Liver (tissue), 9 donors: ENCODE results near the gene OMD. TPM values are rescaled to one million over a fixed set of nuclear protein-coding genes. Genes with fewer than 3 reads are reported as not detected.

Experiments
- DNase-seq: peaks from one replicate; pipeline ENCODE4 v3.0.0-alpha.2; 2017; ENCODE audit warnings: low spot score
- H3K27ac ChIP-seq, 2 donors: one replicate each; pipeline ENCODE4 v1.7.0; 2013; ENCODE audit warnings: inconsistent platforms in 2 of 2, low read length in 2 of 2, control low read depth in 1 of 2, low read depth in 1 of 2, mild to moderate bottlenecking in 1 of 2
- H3K27me3 ChIP-seq, 4 donors: one replicate each; pipeline versions ENCODE4 v1.6.1 to v1.7.0; 2013; ENCODE audit warnings: low read length in 3 of 4, inconsistent platforms in 1 of 4, mild to moderate bottlenecking in 1 of 4, moderate library complexity in 1 of 4; ENCODE audit not compliant: control insufficient read depth in 4 of 4, insufficient read depth in 4 of 4
- H3K36me3 ChIP-seq, 4 donors: one replicate each; pipeline versions ENCODE4 v1.6.1 to v1.7.0; 2013; ENCODE audit warnings: low read length in 3 of 4, mild to moderate bottlenecking in 3 of 4, low read depth in 1 of 4, moderate library complexity in 1 of 4; ENCODE audit not compliant: control insufficient read depth in 4 of 4, insufficient read depth in 3 of 4
- H3K4me1 ChIP-seq, 4 donors: one replicate each; pipeline versions ENCODE4 v1.6.1 to v1.7.0; 2013; ENCODE audit warnings: low read length in 3 of 4, mild to moderate bottlenecking in 3 of 4, moderate library complexity in 1 of 4; ENCODE audit not compliant: control insufficient read depth in 4 of 4, insufficient read depth in 4 of 4
- H3K4me3 ChIP-seq, 3 donors: one replicate each; pipeline versions ENCODE4 v1.6.1 to v1.7.0; 2013; ENCODE audit warnings: low read length in 3 of 3, control low read depth in 1 of 3, low read depth in 1 of 3, mild to moderate bottlenecking in 1 of 3
- H3K9ac ChIP-seq, 2 donors: one replicate each; pipeline ENCODE4 v1.7.0; 2013; ENCODE audit warnings: low read length in 2 of 2, mild to moderate bottlenecking in 2 of 2, moderate library complexity in 2 of 2, control low read depth in 1 of 2, low read depth in 1 of 2
- H3K9me3 ChIP-seq, 4 donors: one replicate each; pipeline versions ENCODE4 v1.6.1 to v1.7.0; 2013; ENCODE audit warnings: low read length in 3 of 4; ENCODE audit not compliant: control insufficient read depth in 4 of 4
- EGR1 ChIP-seq, 2 donors: IDR thresholded peaks; 2 replicates each; pipeline ENCODE4 v1.6.1; 2016 to 2018; ENCODE audit warnings: antibody characterized with exemption in 2 of 2, low read depth in 2 of 2
- FOXA1 ChIP-seq: IDR thresholded peaks from 2 replicates; pipeline ENCODE4 v1.6.1; 2016; ENCODE audit warnings: antibody characterized with exemption
- FOXA2 ChIP-seq: IDR thresholded peaks from 2 replicates; pipeline ENCODE4 v1.6.1; 2016; ENCODE audit warnings: antibody characterized with exemption
- GABPA ChIP-seq, 2 donors: IDR thresholded peaks in 1 of 2; conservative IDR thresholded peaks in 1 of 2; 2 replicates each; pipeline ENCODE4 v1.6.1; 2016; ENCODE audit warnings: antibody characterized with exemption in 2 of 2, mild to moderate bottlenecking in 1 of 2, moderate library complexity in 1 of 2
- HNF4A ChIP-seq, 2 donors: conservative IDR thresholded peaks; 2 replicates each; pipeline ENCODE4 v1.6.1; 2016; ENCODE audit warnings: antibody characterized with exemption in 2 of 2, mild to moderate bottlenecking in 2 of 2
- HNF4G ChIP-seq: IDR thresholded peaks from 2 replicates; pipeline ENCODE4 v1.6.1; 2016; ENCODE audit warnings: antibody characterized with exemption
- JUND ChIP-seq, 2 donors: IDR thresholded peaks; 2 replicates each; pipeline ENCODE4 v1.6.1; 2016; ENCODE audit warnings: antibody characterized with exemption in 2 of 2
- NR2F2 ChIP-seq: IDR thresholded peaks from 2 replicates; pipeline ENCODE4 v1.6.1; 2016; ENCODE audit warnings: antibody characterized with exemption
- RAD21 ChIP-seq, 2 donors: IDR thresholded peaks; 2 replicates each; pipeline ENCODE4 v1.6.1; 2016; ENCODE audit warnings: antibody characterized with exemption in 2 of 2, mild to moderate bottlenecking in 2 of 2
- RXRA ChIP-seq, 2 donors: IDR thresholded peaks; 2 replicates each; pipeline ENCODE4 v1.6.1; 2017 to 2018; ENCODE audit warnings: antibody characterized with exemption in 2 of 2, mild to moderate bottlenecking in 1 of 2
- SP1 ChIP-seq: IDR thresholded peaks from 2 replicates; pipeline ENCODE4 v1.6.1; 2018; ENCODE audit warnings: antibody characterized with exemption, mild to moderate bottlenecking
- TAF1 ChIP-seq: conservative IDR thresholded peaks from 2 replicates; pipeline ENCODE4 v1.6.1; 2016; ENCODE audit warnings: antibody characterized with exemption, mild to moderate bottlenecking
- YY1 ChIP-seq: IDR thresholded peaks from 2 replicates; pipeline ENCODE4 v1.6.1; 2016; ENCODE audit warnings: antibody characterized with exemption, mild to moderate bottlenecking
- WGBS: extraction: QIAGEN DNeasy Blood & Tissue Kit; methylation state at CpG from one replicate; pipeline ENCODE4 v1.1.7; 2013; 5-methylcytosine and 5-hydroxymethylcytosine counted together
- polyA plus RNA-seq, 2 donors: library from polyadenylated mRNA; stranded (reverse) in 1 of 2; unstranded in 1 of 2; fragments of 200-250 nt in 1 of 2; fragments of >200 nt in 1 of 2; fragmentation: Nextera tagmentation in 1 of 2; extraction: Ambion mirVana in 1 of 2; gene quantifications; one replicate each; pipeline versions ENCODE4 v1.2.1 to v1.2.3, GENCODE V29; 2013 to 2015
- total RNA-seq, 2 donors: library from RNA; depleted of rRNA; stranded (reverse); fragments of >200 nt; gene quantifications; one replicate each; pipeline ENCODE4 v1.2.3, GENCODE V29; 2014
- TF ChIP-seq, protein P1 (sequence below): IDR thresholded peaks from 2 replicates; pipeline ENCODE4 v1.6.1; 2016; ENCODE audit warnings: antibody characterized with exemption, mild to moderate bottlenecking
- TF ChIP-seq, protein P2 (sequence below): IDR thresholded peaks from 2 replicates; pipeline ENCODE4 v1.6.1; 2016; ENCODE audit warnings: antibody characterized with exemption
- TF ChIP-seq, protein P3 (sequence below): IDR thresholded peaks from 2 replicates; pipeline ENCODE4 v1.6.1; 2016; ENCODE audit warnings: antibody characterized with exemption
- TF ChIP-seq, protein P4 (sequence below): IDR thresholded peaks from 2 replicates; pipeline ENCODE4 v1.6.1; 2016; ENCODE audit warnings: antibody characterized with exemption
- TF ChIP-seq, protein P5 (sequence below): fragments of 150-350 bp; IDR thresholded peaks from 2 replicates; pipeline ENCODE4 v1.5.1; 2017; ENCODE audit warnings: improper control_type of control experiment, low read depth, low read length; ENCODE audit not compliant: missing input control
- donor health status: healthy.
- donor health status: healthy.
- donor health status: healthy.
- donor health status: healthy.
- donor health status: healthy.

Gene OMD
- total and polyA plus RNA-seq, 4 donors: 0.28 to 0.75 (median 0.52) TPM; not detected in 1

DNA sequence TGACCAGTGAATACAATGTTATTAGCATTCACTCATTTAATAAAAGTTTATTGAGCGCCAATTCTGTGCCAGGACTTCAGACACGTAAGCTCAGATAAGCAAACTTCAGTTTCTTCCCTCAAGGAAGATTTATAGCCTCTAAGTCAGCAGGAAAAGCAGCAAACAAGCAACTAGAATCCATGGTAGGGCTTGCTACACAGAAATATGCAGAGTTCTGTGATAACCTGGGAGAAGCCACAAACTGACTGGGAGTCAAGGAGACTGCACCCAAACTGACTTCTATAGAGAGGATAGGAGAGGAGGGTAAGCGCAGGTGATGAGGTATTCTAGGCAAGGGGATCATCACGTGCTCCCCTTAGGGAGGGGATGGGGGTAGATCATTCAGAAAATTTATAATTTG, 18.5 kb downstream of the OMD start:
- H3K4me1 ChIP-seq: no peaks in the 10 kb centered on the region
- H3K27me3 ChIP-seq: no peaks in the 10 kb centered on the region
- H3K27ac ChIP-seq: no peak overlapping the region
- TF ChIP-seq EGR1 (IDR thresholded peaks at IDR 0.05; ENCODE audit: low read depth in 2 of 2) (no peak), YY1 (no peak), GABPA (IDR thresholded peaks at IDR 0.05 in 1 of 2, conservative IDR thresholded peaks at IDR 0.05 in 1 of 2) (no peak), JUND (IDR thresholded peaks at IDR 0.05) (no peak), HNF4A (conservative IDR thresholded peaks at IDR 0.05) (no peak), RXRA (IDR thresholded peaks at IDR 0.05) (no peak), FOXA2 (no peak), RAD21 (IDR thresholded peaks at IDR 0.05) (no peak), TAF1 (no peak), FOXA1 (no peak), NR2F2 (no peak), SP1 (no peak), HNF4G (no peak)
- TF ChIP-seq, protein P1, sequence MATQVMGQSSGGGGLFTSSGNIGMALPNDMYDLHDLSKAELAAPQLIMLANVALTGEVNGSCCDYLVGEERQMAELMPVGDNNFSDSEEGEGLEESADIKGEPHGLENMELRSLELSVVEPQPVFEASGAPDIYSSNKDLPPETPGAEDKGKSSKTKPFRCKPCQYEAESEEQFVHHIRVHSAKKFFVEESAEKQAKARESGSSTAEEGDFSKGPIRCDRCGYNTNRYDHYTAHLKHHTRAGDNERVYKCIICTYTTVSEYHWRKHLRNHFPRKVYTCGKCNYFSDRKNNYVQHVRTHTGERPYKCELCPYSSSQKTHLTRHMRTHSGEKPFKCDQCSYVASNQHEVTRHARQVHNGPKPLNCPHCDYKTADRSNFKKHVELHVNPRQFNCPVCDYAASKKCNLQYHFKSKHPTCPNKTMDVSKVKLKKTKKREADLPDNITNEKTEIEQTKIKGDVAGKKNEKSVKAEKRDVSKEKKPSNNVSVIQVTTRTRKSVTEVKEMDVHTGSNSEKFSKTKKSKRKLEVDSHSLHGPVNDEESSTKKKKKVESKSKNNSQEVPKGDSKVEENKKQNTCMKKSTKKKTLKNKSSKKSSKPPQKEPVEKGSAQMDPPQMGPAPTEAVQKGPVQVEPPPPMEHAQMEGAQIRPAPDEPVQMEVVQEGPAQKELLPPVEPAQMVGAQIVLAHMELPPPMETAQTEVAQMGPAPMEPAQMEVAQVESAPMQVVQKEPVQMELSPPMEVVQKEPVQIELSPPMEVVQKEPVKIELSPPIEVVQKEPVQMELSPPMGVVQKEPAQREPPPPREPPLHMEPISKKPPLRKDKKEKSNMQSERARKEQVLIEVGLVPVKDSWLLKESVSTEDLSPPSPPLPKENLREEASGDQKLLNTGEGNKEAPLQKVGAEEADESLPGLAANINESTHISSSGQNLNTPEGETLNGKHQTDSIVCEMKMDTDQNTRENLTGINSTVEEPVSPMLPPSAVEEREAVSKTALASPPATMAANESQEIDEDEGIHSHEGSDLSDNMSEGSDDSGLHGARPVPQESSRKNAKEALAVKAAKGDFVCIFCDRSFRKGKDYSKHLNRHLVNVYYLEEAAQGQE: no peak
- TF ChIP-seq, protein P2, sequence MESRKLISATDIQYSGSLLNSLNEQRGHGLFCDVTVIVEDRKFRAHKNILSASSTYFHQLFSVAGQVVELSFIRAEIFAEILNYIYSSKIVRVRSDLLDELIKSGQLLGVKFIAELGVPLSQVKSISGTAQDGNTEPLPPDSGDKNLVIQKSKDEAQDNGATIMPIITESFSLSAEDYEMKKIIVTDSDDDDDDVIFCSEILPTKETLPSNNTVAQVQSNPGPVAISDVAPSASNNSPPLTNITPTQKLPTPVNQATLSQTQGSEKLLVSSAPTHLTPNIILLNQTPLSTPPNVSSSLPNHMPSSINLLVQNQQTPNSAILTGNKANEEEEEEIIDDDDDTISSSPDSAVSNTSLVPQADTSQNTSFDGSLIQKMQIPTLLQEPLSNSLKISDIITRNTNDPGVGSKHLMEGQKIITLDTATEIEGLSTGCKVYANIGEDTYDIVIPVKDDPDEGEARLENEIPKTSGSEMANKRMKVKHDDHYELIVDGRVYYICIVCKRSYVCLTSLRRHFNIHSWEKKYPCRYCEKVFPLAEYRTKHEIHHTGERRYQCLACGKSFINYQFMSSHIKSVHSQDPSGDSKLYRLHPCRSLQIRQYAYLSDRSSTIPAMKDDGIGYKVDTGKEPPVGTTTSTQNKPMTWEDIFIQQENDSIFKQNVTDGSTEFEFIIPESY: no peak
- TF ChIP-seq, protein P3, sequence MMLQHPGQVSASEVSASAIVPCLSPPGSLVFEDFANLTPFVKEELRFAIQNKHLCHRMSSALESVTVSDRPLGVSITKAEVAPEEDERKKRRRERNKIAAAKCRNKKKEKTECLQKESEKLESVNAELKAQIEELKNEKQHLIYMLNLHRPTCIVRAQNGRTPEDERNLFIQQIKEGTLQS: no peak
- TF ChIP-seq, protein P4, sequence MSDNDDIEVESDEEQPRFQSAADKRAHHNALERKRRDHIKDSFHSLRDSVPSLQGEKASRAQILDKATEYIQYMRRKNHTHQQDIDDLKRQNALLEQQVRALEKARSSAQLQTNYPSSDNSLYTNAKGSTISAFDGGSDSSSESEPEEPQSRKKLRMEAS: no peak
- TF ChIP-seq, protein P5, sequence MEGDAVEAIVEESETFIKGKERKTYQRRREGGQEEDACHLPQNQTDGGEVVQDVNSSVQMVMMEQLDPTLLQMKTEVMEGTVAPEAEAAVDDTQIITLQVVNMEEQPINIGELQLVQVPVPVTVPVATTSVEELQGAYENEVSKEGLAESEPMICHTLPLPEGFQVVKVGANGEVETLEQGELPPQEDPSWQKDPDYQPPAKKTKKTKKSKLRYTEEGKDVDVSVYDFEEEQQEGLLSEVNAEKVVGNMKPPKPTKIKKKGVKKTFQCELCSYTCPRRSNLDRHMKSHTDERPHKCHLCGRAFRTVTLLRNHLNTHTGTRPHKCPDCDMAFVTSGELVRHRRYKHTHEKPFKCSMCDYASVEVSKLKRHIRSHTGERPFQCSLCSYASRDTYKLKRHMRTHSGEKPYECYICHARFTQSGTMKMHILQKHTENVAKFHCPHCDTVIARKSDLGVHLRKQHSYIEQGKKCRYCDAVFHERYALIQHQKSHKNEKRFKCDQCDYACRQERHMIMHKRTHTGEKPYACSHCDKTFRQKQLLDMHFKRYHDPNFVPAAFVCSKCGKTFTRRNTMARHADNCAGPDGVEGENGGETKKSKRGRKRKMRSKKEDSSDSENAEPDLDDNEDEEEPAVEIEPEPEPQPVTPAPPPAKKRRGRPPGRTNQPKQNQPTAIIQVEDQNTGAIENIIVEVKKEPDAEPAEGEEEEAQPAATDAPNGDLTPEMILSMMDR: no peak
- no peaks in the 10 kb centered on the region for H3K9me3 ChIP-seq
- H3K36me3 ChIP-seq: no peaks in the 10 kb centered on the region
- 71% methylated on average over 4 of the region's 4 CpGs for WGBS
- no peak overlapping the region for H3K4me3 ChIP-seq
- no peak for DNase-seq
- no peak overlapping the region for H3K9ac ChIP-seq
